K562 (cell line): ENCODE measurements around the gene WDR35.

Experiments
- ATF4 ChIP-seq: fragments of 450-650 bp; formaldehyde crosslinking; IDR thresholded peaks from 2 replicates; pipeline ENCODE4 v1.4.0; 2022; ENCODE audit warnings: mild to moderate bottlenecking, moderate library complexity
- CXXC5 ChIP-seq: fragments of 250-450 bp; sonication (Bioruptor Pico); IDR thresholded peaks from 2 replicates; pipeline ENCODE4 v1.8.0; 2022; ENCODE audit warnings: inconsistent platforms, mild to moderate bottlenecking, moderate library complexity
- NRF1 ChIP-seq, 2 experiments: fragments of 450-650 bp; IDR thresholded peaks in 1 of 2; conservative IDR thresholded peaks in 1 of 2; 2 replicates each; pipeline ENCODE4 v1.6.1; 2014; ENCODE audit warnings: mild to moderate bottlenecking in 2 of 2
- SNRNP70 ChIP-seq: fragments of 200-400 bp; formaldehyde crosslinking; optimal IDR thresholded peaks from 2 replicates; pipeline ENCODE3; 2017; ENCODE audit warnings: low read depth, low read length
- TEAD2 ChIP-seq: fragments of 450-650 bp; IDR thresholded peaks from 2 replicates; pipeline ENCODE4 v1.6.1; 2016; ENCODE audit warnings: missing genetic modification characterization, control low read depth, missing compliant biosample characterization
- ZBED1 ChIP-seq: IDR thresholded peaks from 2 replicates; pipeline ENCODE4 v1.6.1; 2014
- TF ChIP-seq, protein P1 (sequence below), 3 experiments: IDR thresholded peaks in 2 of 3; conservative IDR thresholded peaks in 1 of 3; 2 replicates each; pipeline ENCODE4 v1.5.1; 2011 to 2012; ENCODE audit warnings: low read length in 3 of 3, mild to moderate bottlenecking in 3 of 3, control low read depth in 2 of 3, improper control_type of control experiment in 1 of 3, inconsistent platforms in 1 of 3, low read depth in 1 of 3, mixed read lengths in 1 of 3, moderate library complexity in 1 of 3; ENCODE audit not compliant: insufficient read depth in 2 of 3
- TF ChIP-seq, protein P2 (sequence below), 2 experiments: fragments of 250-450 bp in 1 of 2; fragments of 450-650 bp in 1 of 2; sonication (Bioruptor Pico) in 1 of 2; IDR thresholded peaks; 2 replicates each; pipeline versions ENCODE4 v1.6.1 to v1.8.0; 2016 to 2021; ENCODE audit warnings: mild to moderate bottlenecking in 2 of 2, moderate library complexity in 2 of 2, missing compliant biosample characterization in 1 of 2, missing genetic modification characterization in 1 of 2
- TF ChIP-seq, protein P3 (sequence below): sonication (generic); formaldehyde crosslinking; IDR thresholded peaks from 2 replicates; pipeline ENCODE4 v1.5.0; 2020; ENCODE audit warnings: missing genetic modification reagents

DNA sequence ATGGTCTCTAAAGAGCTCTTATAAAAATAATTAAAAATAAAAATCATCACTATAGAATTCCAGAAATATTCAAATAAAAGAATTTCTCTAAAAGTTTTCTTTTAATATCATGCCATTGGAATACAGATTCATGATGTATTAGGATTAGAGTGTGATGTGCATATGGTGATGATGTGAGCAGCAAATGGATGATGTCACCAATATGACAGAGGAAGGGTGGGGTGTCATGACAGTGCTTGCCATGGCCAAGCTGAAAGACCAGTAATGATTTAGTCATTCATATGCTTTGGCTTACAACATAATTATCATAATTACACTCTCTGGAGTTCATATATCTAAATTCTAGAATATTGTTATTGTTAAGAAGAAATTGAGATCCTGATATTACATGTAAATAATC lies 60.7 kb downstream of the WDR35 start:
- TF ChIP-seq, protein P1, sequence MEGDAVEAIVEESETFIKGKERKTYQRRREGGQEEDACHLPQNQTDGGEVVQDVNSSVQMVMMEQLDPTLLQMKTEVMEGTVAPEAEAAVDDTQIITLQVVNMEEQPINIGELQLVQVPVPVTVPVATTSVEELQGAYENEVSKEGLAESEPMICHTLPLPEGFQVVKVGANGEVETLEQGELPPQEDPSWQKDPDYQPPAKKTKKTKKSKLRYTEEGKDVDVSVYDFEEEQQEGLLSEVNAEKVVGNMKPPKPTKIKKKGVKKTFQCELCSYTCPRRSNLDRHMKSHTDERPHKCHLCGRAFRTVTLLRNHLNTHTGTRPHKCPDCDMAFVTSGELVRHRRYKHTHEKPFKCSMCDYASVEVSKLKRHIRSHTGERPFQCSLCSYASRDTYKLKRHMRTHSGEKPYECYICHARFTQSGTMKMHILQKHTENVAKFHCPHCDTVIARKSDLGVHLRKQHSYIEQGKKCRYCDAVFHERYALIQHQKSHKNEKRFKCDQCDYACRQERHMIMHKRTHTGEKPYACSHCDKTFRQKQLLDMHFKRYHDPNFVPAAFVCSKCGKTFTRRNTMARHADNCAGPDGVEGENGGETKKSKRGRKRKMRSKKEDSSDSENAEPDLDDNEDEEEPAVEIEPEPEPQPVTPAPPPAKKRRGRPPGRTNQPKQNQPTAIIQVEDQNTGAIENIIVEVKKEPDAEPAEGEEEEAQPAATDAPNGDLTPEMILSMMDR (IDR thresholded peaks at IDR 0.05 in 2 of 3, conservative IDR thresholded peaks at IDR 0.05 in 1 of 3; ENCODE audit: insufficient read depth in 2 of 3, low read depth in 1 of 3, low read length in 3 of 3) = no peak
- TF ChIP-seq ATF4 (CRISPR knock-in tag) (no peak), SNRNP70 (no peak), NRF1 (conservative IDR thresholded peaks at IDR 0.05 in 1 of 2, IDR thresholded peaks at IDR 0.05 in 1 of 2) (no peak), CXXC5 (no peak), ZBED1 (no peak), TEAD2 (tag) (no peak)
- TF ChIP-seq, protein P2, sequence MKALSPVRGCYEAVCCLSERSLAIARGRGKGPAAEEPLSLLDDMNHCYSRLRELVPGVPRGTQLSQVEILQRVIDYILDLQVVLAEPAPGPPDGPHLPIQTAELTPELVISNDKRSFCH (CRISPR knock-in tag; IDR thresholded peaks at IDR 0.05) = no peak
- TF ChIP-seq, protein P2 (tag; IDR thresholded peaks at IDR 0.05) = no peak
- TF ChIP-seq, protein P3, sequence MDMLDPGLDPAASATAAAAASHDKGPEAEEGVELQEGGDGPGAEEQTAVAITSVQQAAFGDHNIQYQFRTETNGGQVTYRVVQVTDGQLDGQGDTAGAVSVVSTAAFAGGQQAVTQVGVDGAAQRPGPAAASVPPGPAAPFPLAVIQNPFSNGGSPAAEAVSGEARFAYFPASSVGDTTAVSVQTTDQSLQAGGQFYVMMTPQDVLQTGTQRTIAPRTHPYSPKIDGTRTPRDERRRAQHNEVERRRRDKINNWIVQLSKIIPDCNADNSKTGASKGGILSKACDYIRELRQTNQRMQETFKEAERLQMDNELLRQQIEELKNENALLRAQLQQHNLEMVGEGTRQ (CRISPR knock-in tag) = no peak
